Body of pancreas (tissue), 4 donors: ENCODE measurements around the gene ARHGAP26.

Experiments
- CTCF ChIP-seq, 7 experiments: fragments of 450-650 bp in 4 of 7; fragments of 200-600 bp in 3 of 7; sonication (generic) in 3 of 7; IDR thresholded peaks; one replicate each; pipeline ENCODE4 v1.5.1; 2016 to 2019; ENCODE audit warnings: antibody characterized with exemption in 7 of 7
- POLR2A ChIP-seq, 3 donors: fragments of 450-650 bp; IDR thresholded peaks; one replicate each; pipeline ENCODE4 v1.6.1; 2016; ENCODE audit warnings: antibody characterized with exemption in 3 of 3, mild to moderate bottlenecking in 2 of 3

- no peak for TF ChIP-seq CTCF (IDR thresholded peaks at IDR 0.05)
- no peak for TF ChIP-seq POLR2A (IDR thresholded peaks at IDR 0.05)
Observed at GRCh38 chr5:142884029-142884428, 113.9 kb downstream of the ARHGAP26 start.
